Measurements from ENCODE around the gene CINP. TPM values are rescaled to one million over a fixed set of nuclear protein-coding genes. Genes with fewer than 3 reads are reported as not detected.
A peak's percentile ranks its signal among the peaks of the same experiment; 100 is the strongest.

Gene CINP
- total and polyA plus RNA-seq, 2 of the 13 experiments (the other 11 are each of a cell fraction or from before 2014, with no cell fraction given), result 32.8 to 42.8 TPM

DNA sequence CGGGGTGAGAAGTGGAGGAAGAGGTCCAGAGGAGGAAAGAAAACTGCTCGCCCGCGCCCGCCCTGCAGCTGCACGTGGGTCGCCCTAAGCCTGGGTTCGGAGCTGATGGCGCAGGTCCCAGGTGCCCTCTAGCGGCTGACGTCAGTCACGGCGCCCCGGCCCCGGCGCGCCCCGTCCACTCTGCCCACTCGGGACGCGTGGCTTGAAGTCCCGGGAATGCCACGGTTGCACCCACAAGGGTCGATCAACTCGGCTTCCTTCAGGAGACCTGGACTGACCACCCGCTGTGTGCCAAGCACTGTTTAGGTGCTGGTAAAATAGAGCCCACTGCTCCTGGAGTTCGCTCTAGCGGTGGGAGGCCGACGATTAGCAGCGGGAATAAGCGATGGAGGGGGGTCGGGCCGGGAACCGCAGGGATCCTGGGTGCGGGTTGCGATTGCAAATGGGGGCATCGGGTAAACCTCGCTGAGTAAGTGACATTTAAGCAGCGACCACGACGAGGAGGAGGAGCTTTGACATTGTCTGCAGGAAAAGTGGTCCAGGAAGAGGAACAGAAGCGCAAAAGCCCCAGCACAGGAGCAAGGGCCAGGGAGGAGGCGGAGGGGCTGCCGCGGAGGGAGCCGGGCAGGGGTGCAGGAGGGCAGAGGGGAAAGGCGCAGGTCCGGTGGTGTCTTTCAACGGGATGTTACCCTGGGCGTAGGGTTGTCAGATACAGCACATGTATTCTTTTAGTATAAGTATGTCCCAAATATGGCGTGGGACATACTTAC lies 48.3 kb downstream of the CINP start (continued):
- no peak for TF ChIP-seq MBD4 (IDR thresholded peaks at IDR 0.05; ENCODE audit: borderline replicate concordance, low read length)
- no peak; the same call in 1 of the 2 replicates for TF ChIP-seq THAP8 (CRISPR knock-in tag; IDR thresholded peaks at IDR 0.05; ENCODE audit: borderline replicate concordance)
- TF ChIP-seq TOPORS (CRISPR knock-in tag; IDR thresholded peaks at IDR 0.05), result no peak
- no peak for TF ChIP-seq ZC3H4 (CRISPR knock-in tag; IDR thresholded peaks at IDR 0.05; ENCODE audit: borderline replicate concordance)
- no peak; the same call in 1 of the 2 replicates for TF ChIP-seq ARHGAP35 (CRISPR knock-in tag; IDR thresholded peaks at IDR 0.05; ENCODE audit: borderline replicate concordance)
- TF ChIP-seq ZNF138 (CRISPR knock-in tag; IDR thresholded peaks at IDR 0.05; ENCODE audit: low read depth), result no peak
- TF ChIP-seq ZKSCAN1 (IDR thresholded peaks at IDR 0.05; ENCODE audit: low read length), result no peak
- TF ChIP-seq, protein P1, sequence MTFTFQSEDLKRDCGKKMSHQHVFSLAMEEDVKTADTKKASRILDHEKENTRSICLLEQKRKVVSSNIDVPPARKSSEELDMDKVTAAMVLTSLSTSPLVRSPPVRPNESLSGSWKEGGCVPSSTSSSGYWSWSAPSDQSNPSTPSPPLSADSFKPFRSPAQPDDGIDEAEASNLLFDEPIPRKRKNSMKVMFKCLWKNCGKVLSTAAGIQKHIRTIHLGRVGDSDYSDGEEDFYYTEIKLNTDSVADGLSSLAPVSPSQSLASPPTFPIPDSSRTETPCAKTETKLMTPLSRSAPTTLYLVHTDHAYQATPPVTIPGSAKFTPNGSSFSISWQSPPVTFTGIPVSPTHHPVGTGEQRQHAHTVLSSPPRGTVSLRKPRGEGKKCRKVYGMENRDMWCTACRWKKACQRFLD (CRISPR knock-in tag; IDR thresholded peaks at IDR 0.05; ENCODE audit: borderline replicate concordance), result peak; percentile 68; the same call in 1 of the 2 replicates
- no peak for TF ChIP-seq ZNF510 (CRISPR knock-in tag; IDR thresholded peaks at IDR 0.05; ENCODE audit: low read depth)
- no peak for TF ChIP-seq RELA (CRISPR knock-in tag; IDR thresholded peaks at IDR 0.05)
- TF ChIP-seq, protein P2, sequence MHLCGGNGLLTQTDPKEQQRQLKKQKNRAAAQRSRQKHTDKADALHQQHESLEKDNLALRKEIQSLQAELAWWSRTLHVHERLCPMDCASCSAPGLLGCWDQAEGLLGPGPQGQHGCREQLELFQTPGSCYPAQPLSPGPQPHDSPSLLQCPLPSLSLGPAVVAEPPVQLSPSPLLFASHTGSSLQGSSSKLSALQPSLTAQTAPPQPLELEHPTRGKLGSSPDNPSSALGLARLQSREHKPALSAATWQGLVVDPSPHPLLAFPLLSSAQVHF (CRISPR knock-in tag; IDR thresholded peaks at IDR 0.05), result no peak
- no peak for TF ChIP-seq NCOA2 (CRISPR knock-in tag; IDR thresholded peaks at IDR 0.05)
- TF ChIP-seq DMAP1 (CRISPR knock-in tag; IDR thresholded peaks at IDR 0.05), result peak; percentile 79; the same call in 1 of the 2 replicates
- TF ChIP-seq ZBTB7B (CRISPR knock-in tag; IDR thresholded peaks at IDR 0.05), result peak; percentile 73
- TF ChIP-seq ZNF747 (CRISPR knock-in tag; IDR thresholded peaks at IDR 0.05; ENCODE audit: borderline replicate concordance), result no peak
- TF ChIP-seq LCORL (IDR thresholded peaks at IDR 0.05), result no peak
- TF ChIP-seq LCORL (CRISPR knock-in tag; IDR thresholded peaks at IDR 0.05), result 0 out of 2 replicates have a peak, but pooled peaks have one; percentile 65
- TF ChIP-seq, protein P3, sequence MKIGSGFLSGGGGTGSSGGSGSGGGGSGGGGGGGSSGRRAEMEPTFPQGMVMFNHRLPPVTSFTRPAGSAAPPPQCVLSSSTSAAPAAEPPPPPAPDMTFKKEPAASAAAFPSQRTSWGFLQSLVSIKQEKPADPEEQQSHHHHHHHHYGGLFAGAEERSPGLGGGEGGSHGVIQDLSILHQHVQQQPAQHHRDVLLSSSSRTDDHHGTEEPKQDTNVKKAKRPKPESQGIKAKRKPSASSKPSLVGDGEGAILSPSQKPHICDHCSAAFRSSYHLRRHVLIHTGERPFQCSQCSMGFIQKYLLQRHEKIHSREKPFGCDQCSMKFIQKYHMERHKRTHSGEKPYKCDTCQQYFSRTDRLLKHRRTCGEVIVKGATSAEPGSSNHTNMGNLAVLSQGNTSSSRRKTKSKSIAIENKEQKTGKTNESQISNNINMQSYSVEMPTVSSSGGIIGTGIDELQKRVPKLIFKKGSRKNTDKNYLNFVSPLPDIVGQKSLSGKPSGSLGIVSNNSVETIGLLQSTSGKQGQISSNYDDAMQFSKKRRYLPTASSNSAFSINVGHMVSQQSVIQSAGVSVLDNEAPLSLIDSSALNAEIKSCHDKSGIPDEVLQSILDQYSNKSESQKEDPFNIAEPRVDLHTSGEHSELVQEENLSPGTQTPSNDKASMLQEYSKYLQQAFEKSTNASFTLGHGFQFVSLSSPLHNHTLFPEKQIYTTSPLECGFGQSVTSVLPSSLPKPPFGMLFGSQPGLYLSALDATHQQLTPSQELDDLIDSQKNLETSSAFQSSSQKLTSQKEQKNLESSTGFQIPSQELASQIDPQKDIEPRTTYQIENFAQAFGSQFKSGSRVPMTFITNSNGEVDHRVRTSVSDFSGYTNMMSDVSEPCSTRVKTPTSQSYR (CRISPR knock-in tag; IDR thresholded peaks at IDR 0.05; ENCODE audit: borderline replicate concordance), result no peak
- TF ChIP-seq, protein P4, sequence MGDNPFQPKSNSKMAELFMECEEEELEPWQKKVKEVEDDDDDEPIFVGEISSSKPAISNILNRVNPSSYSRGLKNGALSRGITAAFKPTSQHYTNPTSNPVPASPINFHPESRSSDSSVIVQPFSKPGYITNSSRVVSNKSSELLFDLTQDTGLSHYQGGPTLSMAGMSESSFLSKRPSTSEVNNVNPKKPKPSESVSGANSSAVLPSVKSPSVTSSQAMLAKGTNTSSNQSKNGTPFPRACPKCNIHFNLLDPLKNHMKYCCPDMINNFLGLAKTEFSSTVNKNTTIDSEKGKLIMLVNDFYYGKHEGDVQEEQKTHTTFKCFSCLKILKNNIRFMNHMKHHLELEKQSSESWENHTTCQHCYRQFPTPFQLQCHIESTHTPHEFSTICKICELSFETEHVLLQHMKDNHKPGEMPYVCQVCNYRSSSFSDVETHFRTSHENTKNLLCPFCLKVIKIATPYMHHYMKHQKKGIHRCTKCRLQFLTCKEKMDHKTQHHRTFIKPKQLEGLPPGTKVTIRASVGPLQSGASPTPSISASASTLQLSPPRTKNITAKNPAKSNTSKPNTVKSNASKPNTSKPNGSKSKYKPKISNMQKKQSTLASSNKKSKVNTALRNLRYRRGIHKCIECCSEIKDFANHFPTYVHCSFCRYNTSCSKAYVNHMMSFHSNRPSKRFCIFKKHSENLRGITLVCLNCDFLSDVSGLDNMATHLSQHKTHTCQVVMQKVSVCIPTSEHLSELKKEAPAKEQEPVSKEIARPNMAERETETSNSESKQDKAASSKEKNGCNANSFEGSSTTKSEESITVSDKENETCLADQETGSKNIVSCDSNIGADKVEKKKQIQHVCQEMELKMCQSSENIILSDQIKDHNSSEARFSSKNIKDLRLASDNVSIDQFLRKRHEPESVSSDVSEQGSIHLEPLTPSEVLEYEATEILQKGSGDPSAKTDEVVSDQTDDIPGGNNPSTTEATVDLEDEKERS (CRISPR knock-in tag; IDR thresholded peaks at IDR 0.05), result no peak
- TF ChIP-seq FOXA1 (IDR thresholded peaks at IDR 0.05), result no peak
- no peak for TF ChIP-seq FOXA1 (CRISPR knock-in tag; IDR thresholded peaks at IDR 0.05)
